LHCN-M2 (cell line): ENCODE data around the gene EPHA6. TPM values are rescaled to one million over a fixed set of nuclear protein-coding genes. Genes with fewer than 3 reads are reported as not detected.

ENCODE experiments used
- DNase-seq: peaks from one replicate; pipeline ENCODE4 v3.0.0-alpha.2; 2012; ENCODE audit warnings: low read depth
- total RNA-seq: library from RNA; depleted of rRNA; stranded (reverse); fragments of >200 nt; gene quantifications from 2 replicates; pipeline ENCODE4 v1.2.3, GENCODE V29; 2014

Gene EPHA6
- total RNA-seq, 1 experiment from 2014 or later: not detected

DNA sequence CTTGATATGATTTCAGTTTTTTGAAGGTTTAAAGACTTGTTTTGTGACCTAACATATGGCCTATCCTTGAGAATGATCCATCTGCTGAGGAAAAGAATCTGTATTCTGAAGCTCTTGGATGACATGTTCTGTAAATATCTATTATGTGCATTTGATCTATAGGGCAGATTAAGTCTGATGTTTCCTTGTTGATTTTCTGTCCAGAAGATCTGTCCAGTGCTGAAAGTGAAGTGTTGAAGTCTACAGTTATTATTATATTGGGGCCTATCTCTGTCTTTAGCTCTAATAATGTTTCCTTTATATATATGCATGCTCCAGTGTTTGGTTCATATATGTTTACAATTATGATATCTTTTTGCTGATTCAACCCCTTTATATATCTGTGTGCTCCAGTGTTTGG, 362.8 kb downstream of the EPHA6 start:
- no peak for DNase-seq

DNA sequence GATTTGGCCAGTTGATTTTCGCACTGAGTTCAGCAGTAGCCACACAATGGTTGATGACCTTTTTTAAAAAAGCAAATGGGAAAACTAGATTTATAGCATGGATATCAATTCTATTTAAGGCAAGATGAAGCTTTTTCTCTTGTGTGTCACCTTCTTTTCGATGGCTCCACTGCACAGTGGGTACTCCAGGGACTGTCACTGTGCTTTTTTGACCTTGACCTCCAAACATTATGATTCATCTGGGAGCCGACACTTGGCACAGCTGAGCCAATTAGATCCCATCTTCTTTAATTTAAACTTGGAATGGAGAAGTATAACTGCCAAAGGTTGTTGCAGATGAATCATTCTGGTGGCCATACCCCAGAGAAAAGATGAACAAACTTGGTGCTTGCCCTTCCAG, 367.3 kb downstream of the EPHA6 start:
- no peak for DNase-seq

DNA sequence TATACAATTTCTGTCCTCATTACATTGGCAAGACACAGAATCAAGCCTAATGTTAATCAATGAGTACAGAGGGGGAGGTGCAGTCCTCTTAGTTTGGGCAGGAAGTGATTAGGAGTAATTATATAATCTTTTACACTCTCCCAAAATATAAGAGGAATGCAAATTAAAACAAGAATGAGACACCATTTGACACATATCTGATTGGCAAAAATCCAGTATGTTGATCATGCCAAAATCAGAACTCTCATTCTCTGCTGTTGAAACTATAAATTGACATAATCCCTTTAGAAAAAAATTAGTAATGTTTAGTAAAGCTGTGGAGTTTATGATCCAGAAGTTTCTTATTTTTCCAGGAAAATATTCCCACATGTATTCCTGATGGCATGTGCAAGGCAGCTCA, 373.4 kb downstream of the EPHA6 start:
- DNase-seq: no peak

DNA sequence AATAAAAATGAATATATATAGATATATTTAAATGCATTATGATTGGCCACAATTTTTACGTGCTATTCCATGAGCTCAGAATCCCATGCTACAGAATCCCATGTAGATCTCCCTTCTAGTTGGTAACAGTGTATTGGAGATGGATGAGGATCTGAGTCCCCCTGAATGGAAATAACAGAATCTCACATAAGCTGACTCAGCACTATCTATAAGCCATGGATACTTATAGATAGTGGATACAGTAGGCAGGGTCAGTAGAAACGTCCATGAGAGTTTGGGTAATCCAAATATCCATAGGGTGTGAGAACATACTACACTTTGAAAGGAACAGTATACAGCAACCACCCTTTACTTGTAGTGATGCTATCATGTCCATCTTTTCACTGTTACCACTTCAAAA, 375.4 kb downstream of the EPHA6 start:
- no peak for DNase-seq

DNA sequence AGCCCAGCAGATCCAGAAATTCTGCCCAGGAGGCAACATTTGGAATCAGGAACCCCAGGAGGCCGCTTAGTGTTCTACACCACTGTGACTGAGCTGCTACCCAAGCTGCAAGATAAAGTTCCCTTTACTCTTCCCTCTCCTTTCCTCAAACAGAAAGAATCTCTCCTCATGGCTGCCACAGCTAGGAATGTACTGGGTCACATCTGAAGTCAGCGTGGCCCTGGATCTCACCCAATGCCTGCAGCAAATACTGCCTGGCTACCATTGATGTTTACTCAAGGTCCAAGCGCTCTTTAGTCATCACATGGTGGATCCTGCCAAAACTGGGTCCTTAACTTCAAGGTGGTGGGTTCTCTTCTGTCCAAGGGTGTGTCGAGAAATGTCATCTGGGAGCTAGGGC, 382.7 kb downstream of the EPHA6 start:
- DNase-seq: no peak

GRCh38 chr3:97197830-97198229, 383.4 kb downstream of the EPHA6 start:
- no peak for DNase-seq

GRCh38 chr3:97200387-97200786, 386.0 kb downstream of the EPHA6 start:
- DNase-seq: no peak

DNA sequence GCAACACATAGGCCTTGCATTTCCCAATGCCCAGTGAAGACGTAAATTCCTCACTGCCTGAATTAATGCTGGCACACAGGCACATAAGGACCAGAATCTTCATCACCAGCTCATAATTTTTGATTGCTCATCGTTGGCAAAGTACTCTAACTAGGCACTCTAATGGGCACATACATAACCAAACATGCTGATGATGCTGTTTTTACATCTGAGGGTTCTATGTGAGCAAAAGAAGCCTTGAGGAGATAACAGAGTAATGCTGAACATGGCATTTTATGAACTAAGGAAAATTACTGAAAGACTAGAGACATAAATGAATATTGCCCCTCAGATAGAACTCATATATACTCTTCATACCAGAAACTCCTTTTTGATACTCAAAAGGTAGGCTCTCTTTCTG, 387.4 kb downstream of the EPHA6 start:
- DNase-seq: no peak

GRCh38 chr3:97228966-97229365, 414.6 kb downstream of the EPHA6 start:
- DNase-seq: no peak

- no peak for DNase-seq
Observed at GRCh38 chr3:97230486-97230885, 416.1 kb downstream of the EPHA6 start.

- DNase-seq: no peak
Observed at GRCh38 chr3:97232393-97233034, 418.1 kb downstream of the EPHA6 start.

DNA sequence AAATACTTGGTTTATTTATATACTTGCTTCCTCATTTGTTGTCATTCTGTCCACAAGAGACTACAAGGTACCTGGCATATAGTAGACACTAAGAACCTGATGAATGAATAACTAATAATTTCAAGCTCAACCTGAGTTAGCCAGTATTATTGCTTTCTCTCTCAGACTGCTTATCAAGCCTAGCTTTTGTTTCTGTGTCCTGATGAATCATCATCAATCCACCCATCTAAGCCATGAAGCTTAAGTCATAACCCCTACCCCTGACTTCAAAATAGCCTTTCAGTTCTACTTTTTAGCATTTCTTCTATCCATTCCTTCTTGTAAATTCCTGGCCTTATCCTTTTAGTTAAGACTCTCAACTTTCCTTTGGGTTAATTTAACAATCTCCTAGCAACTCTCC, 420.8 kb downstream of the EPHA6 start:
- no peak for DNase-seq

GRCh38 chr3:97235611-97236315, 421.4 kb downstream of the EPHA6 start:
- DNase-seq: no peak

DNA sequence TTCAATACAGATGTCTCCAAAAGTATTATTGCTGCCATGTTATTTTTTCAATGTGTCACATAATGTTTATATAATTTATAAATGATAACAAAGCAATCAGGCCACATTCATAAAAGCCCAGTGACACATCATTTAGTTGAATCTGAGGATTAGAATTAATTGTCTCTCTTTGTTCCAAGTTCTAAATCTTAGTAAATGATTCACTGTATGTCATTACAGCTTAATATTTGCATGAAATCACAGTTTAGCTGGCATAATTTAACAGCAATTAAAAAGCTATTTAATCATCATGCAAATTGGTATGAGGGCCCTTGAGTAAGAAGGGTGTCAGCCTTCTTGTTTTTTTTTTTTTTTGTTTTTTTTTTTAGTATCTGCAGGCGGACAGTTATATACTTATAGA, 427.0 kb downstream of the EPHA6 start:
- no peak for DNase-seq

- DNase-seq: no peak
Observed at GRCh38 chr3:97245201-97245910, 431.0 kb downstream of the EPHA6 start.

DNA sequence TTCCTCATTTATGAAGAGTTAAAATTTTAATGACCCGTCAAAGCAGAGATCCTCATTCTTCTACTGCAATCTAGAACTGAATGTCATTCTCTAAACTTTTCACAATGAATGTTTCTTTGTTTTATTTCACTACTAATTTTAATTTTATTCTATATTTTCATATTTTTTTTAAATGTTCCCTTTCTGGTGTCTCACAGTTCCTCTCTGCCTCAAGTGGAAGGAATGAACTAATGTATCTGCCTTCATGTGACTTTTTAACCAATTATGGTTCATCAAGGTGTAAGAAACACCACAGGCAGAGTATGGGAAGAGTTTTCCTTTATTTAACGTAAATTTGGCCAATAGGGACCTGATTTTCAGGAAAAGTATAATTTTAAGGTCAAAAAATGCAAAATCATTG, 441.7 kb downstream of the EPHA6 start:
- no peak for DNase-seq

DNA sequence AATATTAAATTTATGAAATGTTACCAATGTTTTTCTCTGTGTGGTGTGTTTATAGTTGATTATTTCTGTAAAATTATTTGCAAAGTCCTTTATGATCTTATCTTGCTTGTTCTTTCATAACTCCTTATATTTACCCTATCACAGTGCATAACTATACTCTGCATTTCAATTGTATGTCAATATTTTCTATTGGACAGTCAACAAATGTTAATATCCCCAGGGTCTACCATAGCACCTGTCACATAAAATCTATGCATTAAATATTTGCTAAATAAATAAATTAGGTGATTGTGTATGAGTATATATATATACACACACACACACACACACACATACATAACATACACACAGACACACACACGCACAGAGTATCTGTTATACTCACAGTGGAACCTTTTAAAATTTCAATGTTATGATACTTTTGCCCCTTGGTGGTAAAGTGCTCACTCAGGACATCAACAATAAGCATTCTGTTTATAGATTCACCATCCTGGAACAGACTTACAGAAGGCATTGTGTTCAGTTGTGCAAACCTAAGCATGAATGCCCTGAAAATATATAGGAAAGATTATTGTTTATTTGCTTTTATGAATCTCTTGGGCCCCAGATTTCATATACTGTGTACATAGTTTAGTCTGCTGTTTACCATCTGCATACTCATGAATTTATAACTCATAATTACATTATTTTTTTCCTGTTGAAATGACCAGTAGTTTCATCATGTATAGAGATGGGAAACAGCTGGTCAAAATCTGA, 443.7 kb downstream of the EPHA6 start:
- no peak for DNase-seq

DNA sequence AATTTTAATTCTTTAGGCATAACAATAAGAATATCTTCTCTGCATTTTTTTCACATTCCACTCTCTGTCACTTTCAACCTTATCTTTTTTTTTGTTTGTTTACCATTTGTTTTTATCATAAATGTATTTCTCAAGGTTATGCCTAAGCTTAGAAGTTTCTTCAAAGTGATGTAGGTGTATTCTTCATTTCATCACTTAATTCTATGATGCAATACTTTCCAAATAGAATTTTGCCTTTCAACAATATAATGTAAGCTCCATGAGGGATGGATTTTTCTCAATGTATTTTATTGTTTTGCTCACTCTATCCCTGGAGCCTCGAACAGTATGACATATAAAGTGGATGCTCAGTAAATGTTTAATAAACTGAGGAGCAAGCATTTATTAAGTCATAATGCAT, 444.9 kb downstream of the EPHA6 start:
- no peak for DNase-seq

- no peak for DNase-seq
Observed at GRCh38 chr3:97264180-97264579, 449.8 kb downstream of the EPHA6 start.

DNA sequence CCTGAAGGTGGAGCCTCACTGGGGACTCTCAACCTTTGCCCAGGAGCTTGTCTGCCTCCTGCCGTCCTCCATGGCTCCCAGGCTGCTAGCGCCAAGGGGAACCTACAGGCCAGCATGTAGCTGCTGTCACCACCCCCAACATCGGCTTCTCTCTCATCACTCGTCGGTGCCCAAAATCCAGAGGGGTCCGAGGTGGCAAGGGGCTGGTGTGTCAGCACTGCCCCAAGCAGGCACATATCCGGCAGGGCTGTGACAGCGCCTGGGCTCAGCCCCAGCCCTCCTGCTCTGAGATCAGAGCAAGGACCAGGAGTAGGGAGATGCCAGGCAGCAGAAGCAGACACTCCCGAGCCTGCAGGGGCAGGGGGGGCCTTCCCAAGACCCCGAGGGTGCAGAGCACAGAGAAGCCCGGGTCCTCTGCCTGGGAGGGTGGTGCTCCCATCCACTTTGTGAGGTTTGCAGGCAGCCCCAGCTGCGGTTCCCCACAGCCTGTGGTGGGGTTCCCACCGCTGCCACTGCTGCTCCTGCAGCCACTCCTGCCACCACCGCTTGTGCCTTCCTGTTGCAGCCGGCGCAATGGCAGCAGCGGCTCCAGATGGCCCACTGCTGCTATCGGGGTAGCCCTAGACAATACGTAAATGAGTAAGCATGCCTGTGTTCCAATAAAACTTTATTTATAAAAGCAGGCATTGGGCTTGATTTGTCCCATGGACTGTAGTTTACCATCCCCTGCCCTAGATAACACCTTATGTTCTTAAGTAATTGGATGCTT, 451.0 kb downstream of the EPHA6 start:
- no peak for DNase-seq

- DNase-seq: no peak
Observed at GRCh38 chr3:97269202-97269601, 454.8 kb downstream of the EPHA6 start.
